Breast epithelium (tissue), 4 donors: ENCODE data around the gene ASS1. TPM values are rescaled to one million over a fixed set of nuclear protein-coding genes. Genes with fewer than 3 reads are reported as not detected.

ENCODE experiments used
- DNase-seq, 2 donors: peaks; one replicate each; pipeline ENCODE4 v3.0.0-alpha.2; 2019; ENCODE audit warnings: low spot score in 2 of 2
- H3K27ac ChIP-seq, 2 donors: fragments of 200-600 bp; sonication (generic) in 1 of 2; one replicate each; pipeline ENCODE4 v1.5.1; 2016 to 2019; ENCODE audit warnings: mild to moderate bottlenecking in 1 of 2
- H3K27me3 ChIP-seq, 2 donors: fragments of 200-600 bp; sonication (generic) in 1 of 2; one replicate each; pipeline versions ENCODE4 v1.5.1 to v1.6.0; 2017 to 2019; ENCODE audit warnings: control low read depth in 1 of 2, mild to moderate bottlenecking in 1 of 2
- H3K36me3 ChIP-seq: fragments of 200-600 bp; one replicate; pipeline ENCODE4 v1.5.1; 2019
- H3K4me1 ChIP-seq, 2 donors: fragments of 200-600 bp; sonication (generic); one replicate each; pipeline ENCODE4 v1.5.1; 2016 to 2019; ENCODE audit warnings: control low read depth in 1 of 2
- H3K4me3 ChIP-seq, 3 donors: fragments of 200-600 bp; sonication (generic); 1 replicate in 2 of 3; 2 replicates in 1 of 3; pipeline ENCODE4 v1.5.1; 2016 to 2019; ENCODE audit warnings: mild to moderate bottlenecking in 3 of 3, moderate library complexity in 2 of 3
- H3K9me3 ChIP-seq, 2 donors: fragments of 200-600 bp; sonication (generic) in 1 of 2; one replicate each; pipeline ENCODE4 v1.5.1; 2016 to 2019; ENCODE audit warnings: control low read depth in 1 of 2
- CTCF ChIP-seq, 3 donors: fragments of 450-650 bp; IDR thresholded peaks; one replicate each; pipeline ENCODE4 v1.5.1; 2016 to 2017; ENCODE audit warnings: antibody characterized with exemption in 3 of 3, mild to moderate bottlenecking in 3 of 3, moderate library complexity in 3 of 3
- POLR2A ChIP-seq: fragments of 450-650 bp; IDR thresholded peaks from one replicate; pipeline ENCODE4 v1.6.1; 2016; ENCODE audit warnings: antibody characterized with exemption, mild to moderate bottlenecking, moderate library complexity
- POLR2AphosphoS5 ChIP-seq, 3 donors: sonication (generic); formaldehyde crosslinking; IDR thresholded peaks; one replicate each; pipeline ENCODE4 v1.6.1; 2017; ENCODE audit warnings: antibody characterized with exemption in 3 of 3
- intact Hi-C: fragments of 100-400 bp; cut with DNase I; formaldehyde crosslinking; loops from one replicate; pipeline ENCODE4 v1.15.1; 2023; ENCODE audit warnings: low total_unique reads
- total RNA-seq, 3 donors: library from RNA; depleted of rRNA; stranded (reverse); fragments of >200 nt; gene quantifications; one replicate each; pipeline ENCODE4 v1.1.0, GENCODE V29; 2016

Gene ASS1
- total RNA-seq: 100 to 1,000 TPM; 167 to 514 (median 190) TPM

- TF ChIP-seq POLR2A: no peak
- no peak for TF ChIP-seq CTCF (IDR thresholded peaks at IDR 0.05)
- TF ChIP-seq POLR2AphosphoS5 (IDR thresholded peaks at IDR 0.05): peak in 2 of 3 donors; percentile 13 to 23
- intact Hi-C loops: no loop called here
Observed at GRCh38 chr9:130444565-130445221, at the start of gene ASS1. ASS1 (plus strand) TSS chr9:130444961; CDS start chr9:130452229, 7,268 bp downstream.

GRCh38 chr9:130395810-130396435 lies 48.8 kb upstream of the ASS1 start:
- no peak for DNase-seq
- Histone ChIP-seq H3K27me3 (peaks cover 2 to 6% of the 10 kb centered on the region in 2 donors), H3K4me3 (no peak overlapping the region), H3K36me3 (no peaks in the 10 kb centered on the region), H3K27ac (no peak overlapping the region), H3K4me1 (no peaks in the 10 kb centered on the region), H3K9me3 (no peaks in the 10 kb centered on the region)
- intact Hi-C loops: no loop called here
- TF ChIP-seq POLR2A (no peak), POLR2AphosphoS5 (IDR thresholded peaks at IDR 0.05) (no peak), CTCF (IDR thresholded peaks at IDR 0.05) (no peak)

More at GRCh38 chr9:130444565-130445221, at the start of gene ASS1:
- peak within 1 kb of the TSS; percentile 83 to 92 for H3K27ac ChIP-seq
- peaks cover 16 to 17% of the 10 kb centered on the region in 2 donors for H3K9me3 ChIP-seq
- peaks cover 21 to 26% of the 10 kb centered on the region in 2 donors for H3K4me1 ChIP-seq
- no peaks in the 10 kb centered on the region for H3K36me3 ChIP-seq
- peak; percentile 66 to 69 for DNase-seq
- no peaks in the 10 kb centered on the region for H3K27me3 ChIP-seq
- H3K4me3 ChIP-seq: peak within 1 kb of the TSS; percentile 46 to 89 (median 65)

- Histone ChIP-seq H3K27me3 (peaks cover 2 to 6% of the 10 kb centered on the region in 2 donors), H3K4me3 (no peak overlapping the region), H3K36me3 (no peaks in the 10 kb centered on the region), H3K9me3 (no peaks in the 10 kb centered on the region), H3K27ac (no peak overlapping the region), H3K4me1 (no peaks in the 10 kb centered on the region)
- TF ChIP-seq POLR2A (no peak), CTCF (IDR thresholded peaks at IDR 0.05) (no peak), POLR2AphosphoS5 (IDR thresholded peaks at IDR 0.05) (no peak)
- intact Hi-C loops: no loop called here
- no peak for DNase-seq
Observed at GRCh38 chr9:130396581-130396980, 48.2 kb upstream of the ASS1 start.

GRCh38 chr9:130398487-130399240 lies 46.1 kb upstream of the ASS1 start:
- TF ChIP-seq POLR2AphosphoS5 (IDR thresholded peaks at IDR 0.05) (no peak), POLR2A (no peak), CTCF (IDR thresholded peaks at IDR 0.05) (no peak)
- Histone ChIP-seq H3K4me1 (no peaks in the 10 kb centered on the region), H3K4me3 (no peak overlapping the region), H3K27ac (no peak overlapping the region), H3K27me3 (peaks cover 2 to 3% of the 10 kb centered on the region in 2 donors), H3K36me3 (no peaks in the 10 kb centered on the region), H3K9me3 (no peaks in the 10 kb centered on the region)
- DNase-seq: no peak
- intact Hi-C loops: no loop called here
